ENCODE measurements around the gene CFL1.
A peak's percentile ranks its signal among the peaks of the same experiment; 100 is the strongest.

The CFL1 gene

GRCh38 chr11:65829459-65829858 is 28.5 kb downstream of the CFL1 start:
- DNase-seq = no peak

- DNase-seq = no peak
Measured at GRCh38 chr11:65826984-65827735, 30.8 kb downstream of the CFL1 start.

GRCh38 chr11:65822776-65823528 is 35.0 kb downstream of the CFL1 start:
- no peak for DNase-seq

GRCh38 chr11:65821107-65821506 is 36.9 kb downstream of the CFL1 start:
- DNase-seq = no peak

- DNase-seq = peak; percentile 98
Measured at GRCh38 chr11:65817835-65818680, 39.9 kb downstream of the CFL1 start.

GRCh38 chr11:65817312-65817834 is 40.6 kb downstream of the CFL1 start:
- no peak for DNase-seq

- DNase-seq = no peak
Measured at GRCh38 chr11:65816696-65817095, 41.3 kb downstream of the CFL1 start.

GRCh38 chr11:65814986-65815565 is 42.9 kb downstream of the CFL1 start:
- DNase-seq = no peak

- DNase-seq = no peak
Measured at GRCh38 chr11:65814131-65814985, 43.6 kb downstream of the CFL1 start.

GRCh38 chr11:65811764-65812475 is 46.1 kb downstream of the CFL1 start:
- DNase-seq = no peak

GRCh38 chr11:65810046-65810868 is 47.7 kb downstream of the CFL1 start:
- peak; percentile 28 for DNase-seq

- no peak for DNase-seq
Measured at GRCh38 chr11:65809496-65809895, 48.5 kb downstream of the CFL1 start.

GRCh38 chr11:65808744-65809341 is 49.1 kb downstream of the CFL1 start:
- DNase-seq = no peak

- DNase-seq = no peak
Measured at GRCh38 chr11:65806979-65807378, 51.0 kb downstream of the CFL1 start.
